Measurements from ENCODE around the gene KLK1. TPM values are rescaled to one million over a fixed set of nuclear protein-coding genes. Genes with fewer than 3 reads are reported as not detected.

The KLK1 gene
- total RNA-seq, 1 donor from 2014 or later = not detected

- H3K4me3 Mint-ChIP-seq (ENCODE audit: unreplicated experiment) = no peak overlapping the region
- no peak for DNase-seq (ENCODE audit: low spot score)
- H3K9me3 Mint-ChIP-seq (ENCODE audit: low read depth) = no peaks in the 10 kb centered on the region
- no peaks in the 10 kb centered on the region for H3K27me3 Mint-ChIP-seq (ENCODE audit: low read depth)
- peaks cover 3% of the 10 kb centered on the region for H3K4me1 Mint-ChIP-seq (ENCODE audit: low read depth)
- TF ChIP-seq, protein P1, sequence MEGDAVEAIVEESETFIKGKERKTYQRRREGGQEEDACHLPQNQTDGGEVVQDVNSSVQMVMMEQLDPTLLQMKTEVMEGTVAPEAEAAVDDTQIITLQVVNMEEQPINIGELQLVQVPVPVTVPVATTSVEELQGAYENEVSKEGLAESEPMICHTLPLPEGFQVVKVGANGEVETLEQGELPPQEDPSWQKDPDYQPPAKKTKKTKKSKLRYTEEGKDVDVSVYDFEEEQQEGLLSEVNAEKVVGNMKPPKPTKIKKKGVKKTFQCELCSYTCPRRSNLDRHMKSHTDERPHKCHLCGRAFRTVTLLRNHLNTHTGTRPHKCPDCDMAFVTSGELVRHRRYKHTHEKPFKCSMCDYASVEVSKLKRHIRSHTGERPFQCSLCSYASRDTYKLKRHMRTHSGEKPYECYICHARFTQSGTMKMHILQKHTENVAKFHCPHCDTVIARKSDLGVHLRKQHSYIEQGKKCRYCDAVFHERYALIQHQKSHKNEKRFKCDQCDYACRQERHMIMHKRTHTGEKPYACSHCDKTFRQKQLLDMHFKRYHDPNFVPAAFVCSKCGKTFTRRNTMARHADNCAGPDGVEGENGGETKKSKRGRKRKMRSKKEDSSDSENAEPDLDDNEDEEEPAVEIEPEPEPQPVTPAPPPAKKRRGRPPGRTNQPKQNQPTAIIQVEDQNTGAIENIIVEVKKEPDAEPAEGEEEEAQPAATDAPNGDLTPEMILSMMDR (IDR thresholded peaks at IDR 0.05) = no peak
- H3K36me3 Mint-ChIP-seq (ENCODE audit: low read depth) = peaks cover 17% of the 10 kb centered on the region
- no peak overlapping the region for H3K27ac Mint-ChIP-seq (ENCODE audit: unreplicated experiment)
Measured at GRCh38 chr19:50797429-50797780, 26.2 kb downstream of the KLK1 start.

DNA sequence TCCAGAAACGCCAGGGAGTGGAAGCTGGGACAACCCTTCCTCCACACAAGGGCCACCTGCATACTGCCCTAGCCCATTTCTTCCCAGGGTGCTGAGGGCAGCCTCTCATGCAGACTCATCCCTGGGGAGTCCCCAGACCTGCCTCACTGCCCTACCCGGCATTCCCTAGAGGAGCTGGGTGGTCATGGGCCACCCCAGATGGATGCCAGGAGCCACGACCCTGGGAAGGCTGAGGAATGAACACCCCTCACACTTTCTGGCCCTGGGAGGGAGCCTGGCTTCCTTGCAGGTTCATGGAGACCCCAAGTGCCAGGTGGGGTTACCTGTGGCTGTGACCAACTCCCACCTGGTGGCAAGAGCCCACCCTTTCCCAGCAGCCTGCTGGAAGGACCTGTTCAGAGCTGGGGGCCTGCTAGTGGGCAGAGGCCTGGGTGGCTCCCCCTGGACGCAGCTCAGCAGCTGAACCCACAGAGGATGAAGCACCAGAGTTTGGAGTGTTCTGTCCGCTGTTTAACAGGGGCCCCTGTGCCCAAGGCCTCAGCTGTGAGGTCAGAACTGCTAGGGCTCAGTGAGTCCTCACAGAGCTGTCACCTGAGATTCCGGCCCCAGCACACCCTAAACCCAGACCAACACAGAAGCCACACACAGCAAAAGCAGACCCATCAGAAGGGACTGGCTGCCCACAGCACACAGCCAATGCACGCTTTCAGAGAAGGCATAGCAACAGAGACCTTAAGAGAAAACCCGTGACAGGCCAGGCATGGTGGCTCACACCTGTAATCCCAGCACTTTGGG is 26.8 kb downstream of the KLK1 start:
- H3K27ac Mint-ChIP-seq (ENCODE audit: unreplicated experiment) = no peak overlapping the region
- no peak overlapping the region for H3K4me3 Mint-ChIP-seq (ENCODE audit: unreplicated experiment)
- H3K4me1 Mint-ChIP-seq (ENCODE audit: low read depth) = no peaks in the 10 kb centered on the region
- no peak for DNase-seq (ENCODE audit: low spot score)
- no peaks in the 10 kb centered on the region for H3K27me3 Mint-ChIP-seq (ENCODE audit: low read depth)
- no peaks in the 10 kb centered on the region for H3K9me3 Mint-ChIP-seq (ENCODE audit: low read depth)
- TF ChIP-seq, protein P1 (IDR thresholded peaks at IDR 0.05) = no peak
- peaks cover 15% of the 10 kb centered on the region for H3K36me3 Mint-ChIP-seq (ENCODE audit: low read depth)

DNA sequence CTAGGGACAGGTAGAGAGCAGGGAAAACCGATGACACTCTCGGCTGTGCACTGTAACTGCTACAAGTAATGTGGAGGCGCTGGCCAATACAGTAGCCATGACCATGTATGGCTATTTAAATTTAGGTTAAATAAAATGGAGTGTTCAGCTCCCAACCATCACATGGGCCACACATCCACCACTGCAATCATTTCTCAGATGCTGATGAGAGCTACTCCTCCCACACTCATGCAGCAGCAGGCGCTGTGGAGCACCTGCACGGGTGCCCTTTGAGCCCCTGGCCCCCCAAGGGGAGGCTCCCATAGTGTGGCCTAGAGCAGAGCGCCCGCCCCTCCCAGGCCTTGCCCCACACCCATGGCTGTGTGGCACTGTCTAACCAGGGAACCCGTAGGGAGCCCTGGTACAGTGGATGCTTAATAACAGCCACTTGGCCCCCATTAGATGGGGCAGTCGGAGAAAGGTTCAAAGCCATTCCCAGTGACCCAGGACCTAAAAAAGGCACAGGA is 27.4 kb downstream of the KLK1 start:
- H3K4me1 Mint-ChIP-seq (ENCODE audit: low read depth) = no peaks in the 10 kb centered on the region
- no peaks in the 10 kb centered on the region for H3K27me3 Mint-ChIP-seq (ENCODE audit: low read depth)
- H3K36me3 Mint-ChIP-seq (ENCODE audit: low read depth) = peaks cover 14% of the 10 kb centered on the region
- TF ChIP-seq, protein P1 (IDR thresholded peaks at IDR 0.05) = no peak
- H3K4me3 Mint-ChIP-seq (ENCODE audit: unreplicated experiment) = no peak overlapping the region
- H3K9me3 Mint-ChIP-seq (ENCODE audit: low read depth) = no peaks in the 10 kb centered on the region
- no peak overlapping the region for H3K27ac Mint-ChIP-seq (ENCODE audit: unreplicated experiment)
- DNase-seq (ENCODE audit: low spot score) = no peak

GRCh38 chr19:50795664-50796073 is 27.9 kb downstream of the KLK1 start:
- Mint-ChIP-seq H3K4me3 (ENCODE audit: unreplicated experiment) (no peak overlapping the region), H3K4me1 (ENCODE audit: low read depth) (no peaks in the 10 kb centered on the region), H3K9me3 (ENCODE audit: low read depth) (no peaks in the 10 kb centered on the region), H3K27ac (ENCODE audit: unreplicated experiment) (no peak overlapping the region), H3K27me3 (ENCODE audit: low read depth) (no peaks in the 10 kb centered on the region), H3K36me3 (ENCODE audit: low read depth) (peaks cover 10% of the 10 kb centered on the region)
- no peak for DNase-seq (ENCODE audit: low spot score)
- TF ChIP-seq, protein P1 (IDR thresholded peaks at IDR 0.05) = no peak

- Mint-ChIP-seq H3K9me3 (ENCODE audit: low read depth) (no peaks in the 10 kb centered on the region), H3K27ac (ENCODE audit: unreplicated experiment) (no peak overlapping the region), H3K27me3 (ENCODE audit: low read depth) (no peaks in the 10 kb centered on the region), H3K4me1 (ENCODE audit: low read depth) (no peaks in the 10 kb centered on the region), H3K4me3 (ENCODE audit: unreplicated experiment) (no peak overlapping the region), H3K36me3 (ENCODE audit: low read depth) (peaks cover 8% of the 10 kb centered on the region)
- TF ChIP-seq, protein P1 (IDR thresholded peaks at IDR 0.05) = no peak
- DNase-seq (ENCODE audit: low spot score) = no peak
Measured at GRCh38 chr19:50794876-50795663, 28.5 kb downstream of the KLK1 start.
